ENCODE data around the gene TEX14. TPM values are rescaled to one million over a fixed set of nuclear protein-coding genes. Genes with fewer than 3 reads are reported as not detected.

The TEX14 gene
- total RNA-seq, 1 experiment from 2014 or later: 0.31 TPM

- Histone ChIP-seq H2BK5ac (ENCODE audit: insufficient read length, low read length) (no peak overlapping the region), H3K4ac (ENCODE audit: low read depth, low read length) (no peak overlapping the region), H3K23ac (ENCODE audit: insufficient read length, low read depth, low read length) (no peak overlapping the region), H3K4me1 (ENCODE audit: insufficient read depth, low read length) (no peaks in the 10 kb centered on the region), H3K27ac (ENCODE audit: insufficient read length, low read depth, low read length) (no peak overlapping the region), H4K5ac (ENCODE audit: insufficient read length, low read depth, low read length) (no peak overlapping the region), H3K79me1 (ENCODE audit: insufficient read depth, low read depth, low read length, poor library complexity, severe bottlenecking) (no peaks in the 10 kb centered on the region), H3K23me2 (ENCODE audit: insufficient read length, low read depth, low read length, poor library complexity, severe bottlenecking) (no peaks in the 10 kb centered on the region), H2BK120ac (ENCODE audit: low read depth, low read length, poor library complexity, severe bottlenecking) (no peak overlapping the region), H3K27me3 (ENCODE audit: insufficient read depth, low read length) (no peaks in the 10 kb centered on the region), H2BK12ac (ENCODE audit: insufficient read length, low read depth, low read length) (no peak overlapping the region), H3T11ph (ENCODE audit: low read length) (no peak overlapping the region), H4K91ac (ENCODE audit: insufficient read length, low read depth, low read length) (no peak overlapping the region), H3K56ac (ENCODE audit: insufficient read length, low read depth, low read length) (no peak overlapping the region), H2BK20ac (ENCODE audit: low read depth, low read length, poor library complexity, severe bottlenecking) (no peak overlapping the region), H4K8ac (replicated peaks; ENCODE audit: insufficient read length, low read depth, low read length) (no peak overlapping the region), H2AK5ac (ENCODE audit: insufficient read length, low read length) (no peak overlapping the region), H3K9me3 (ENCODE audit: control insufficient read depth, low read depth, low read length) (no peaks in the 10 kb centered on the region), H2AFZ (ENCODE audit: low read length) (no peak overlapping the region), H2BK15ac (ENCODE audit: low read depth, low read length) (no peak overlapping the region), H3K79me2 (ENCODE audit: insufficient read depth, low read length) (no peaks in the 10 kb centered on the region), H3K9ac (ENCODE audit: extremely low read depth, insufficient read length, low read length) (no peak overlapping the region), H3K14ac (ENCODE audit: insufficient read depth, low read length) (no peak overlapping the region), H4K20me1 (ENCODE audit: control insufficient read depth, insufficient read depth, insufficient read length) (no peaks in the 10 kb centered on the region), H3K4me2 (ENCODE audit: insufficient read depth, insufficient read length, low read length) (no peak overlapping the region), H3K18ac (ENCODE audit: insufficient read length, low read depth, low read length) (no peak overlapping the region)
- H3K4me1 Mint-ChIP-seq: peaks cover 5 to 10% of the 10 kb centered on the region in 2 experiments; a peak in 3 of 4 replicates
- TF ChIP-seq, protein P1, sequence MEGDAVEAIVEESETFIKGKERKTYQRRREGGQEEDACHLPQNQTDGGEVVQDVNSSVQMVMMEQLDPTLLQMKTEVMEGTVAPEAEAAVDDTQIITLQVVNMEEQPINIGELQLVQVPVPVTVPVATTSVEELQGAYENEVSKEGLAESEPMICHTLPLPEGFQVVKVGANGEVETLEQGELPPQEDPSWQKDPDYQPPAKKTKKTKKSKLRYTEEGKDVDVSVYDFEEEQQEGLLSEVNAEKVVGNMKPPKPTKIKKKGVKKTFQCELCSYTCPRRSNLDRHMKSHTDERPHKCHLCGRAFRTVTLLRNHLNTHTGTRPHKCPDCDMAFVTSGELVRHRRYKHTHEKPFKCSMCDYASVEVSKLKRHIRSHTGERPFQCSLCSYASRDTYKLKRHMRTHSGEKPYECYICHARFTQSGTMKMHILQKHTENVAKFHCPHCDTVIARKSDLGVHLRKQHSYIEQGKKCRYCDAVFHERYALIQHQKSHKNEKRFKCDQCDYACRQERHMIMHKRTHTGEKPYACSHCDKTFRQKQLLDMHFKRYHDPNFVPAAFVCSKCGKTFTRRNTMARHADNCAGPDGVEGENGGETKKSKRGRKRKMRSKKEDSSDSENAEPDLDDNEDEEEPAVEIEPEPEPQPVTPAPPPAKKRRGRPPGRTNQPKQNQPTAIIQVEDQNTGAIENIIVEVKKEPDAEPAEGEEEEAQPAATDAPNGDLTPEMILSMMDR (conservative IDR thresholded peaks at IDR 0.05): no peak
- no peak overlapping the region for H3K27ac Mint-ChIP-seq
- H3K36me3 Mint-ChIP-seq (ENCODE audit: insufficient read depth in 1 of 3, low read depth in 3 of 3): no peaks in the 10 kb centered on the region
- H3K4me3 Mint-ChIP-seq: no peak overlapping the region
- no peaks in the 10 kb centered on the region for H3K9me3 Mint-ChIP-seq
- no peaks in the 10 kb centered on the region for H3K27me3 Mint-ChIP-seq (ENCODE audit: low read depth)
- WGBS (ENCODE audit: extremely low coverage, insufficient read length, low lambda C conversion rate): no CpG with 5 or more reads among the region's 3 CpGs
- DNase-seq: no peak
Observed at GRCh38 chr17:58576679-58577367, 115.0 kb downstream of the TEX14 start.
